HS-27A (cell line): ENCODE data around the gene SPACA6.
A peak's percentile ranks its signal among the peaks of the same experiment; 100 is the strongest.
"Not testable (repeated sequence)": the region's sequence is repeated elsewhere in the genome, so short reads cannot be mapped to it uniquely, and the experiment has no call there.

Experiments used
- DNase-seq: peaks from one replicate; pipeline ENCODE4 v3.0.0-alpha.2; 2012; ENCODE audit warnings: low read depth, missing footprints

The SPACA6 gene

GRCh38 chr19:51733742-51734522 lies 40.8 kb downstream of the SPACA6 start:
- DNase-seq: no peak

DNA sequence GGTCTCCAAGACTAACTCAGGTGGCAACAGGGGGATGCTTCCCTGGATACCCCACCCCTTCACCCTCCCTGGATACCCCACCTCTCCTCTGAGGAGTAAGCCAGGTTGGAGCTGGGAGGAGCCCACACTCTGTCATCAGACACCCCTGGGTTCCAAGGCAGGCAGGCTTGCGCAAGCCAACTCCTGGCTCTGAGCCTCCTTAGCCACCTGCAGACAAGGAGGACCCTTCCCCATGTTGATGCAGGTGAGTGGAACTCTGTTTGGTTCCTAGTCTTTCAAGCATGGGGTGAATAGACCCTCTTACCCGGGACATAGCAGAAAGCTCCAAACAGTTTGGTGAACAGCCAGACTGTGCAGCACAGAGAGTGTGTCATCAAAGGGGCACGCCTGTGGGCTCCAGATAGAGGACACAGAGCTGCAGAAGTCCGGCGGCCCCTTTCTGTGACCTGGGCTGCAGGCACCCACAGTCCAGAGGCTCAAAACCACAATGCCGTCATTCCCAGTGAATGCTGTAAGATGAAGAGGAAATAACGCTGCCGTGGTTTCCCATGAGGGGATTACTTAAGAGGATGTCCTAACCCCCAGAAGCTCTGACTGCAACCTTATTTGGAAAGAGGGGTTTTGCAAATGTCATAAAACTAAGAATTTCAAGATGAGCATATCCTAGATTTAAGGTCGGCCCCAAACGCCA lies 42.8 kb downstream of the SPACA6 start:
- peak; percentile 75 for DNase-seq

DNA sequence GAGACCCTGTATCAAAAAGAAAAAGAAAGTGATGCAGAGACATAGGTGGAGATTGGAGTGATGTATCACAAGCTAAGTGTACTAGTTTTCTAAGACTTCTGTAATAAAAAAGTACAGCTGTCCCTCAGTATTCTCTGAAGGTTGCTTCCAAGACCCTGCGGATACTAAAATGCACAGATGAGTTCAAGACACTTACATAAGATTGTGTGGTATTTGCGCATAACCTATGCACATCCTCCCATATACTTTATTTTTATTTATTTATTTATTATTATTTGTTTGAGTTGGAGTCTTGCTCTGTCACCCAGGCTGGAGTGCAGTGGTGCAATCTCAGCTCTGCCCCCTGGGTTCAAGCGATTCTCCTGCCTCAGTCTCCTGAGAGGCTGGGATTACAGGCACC lies 44.3 kb downstream of the SPACA6 start:
- no peak for DNase-seq

- DNase-seq: no peak
Measured at GRCh38 chr19:51737924-51738323, 44.8 kb downstream of the SPACA6 start.

GRCh38 chr19:51738523-51738922 lies 45.4 kb downstream of the SPACA6 start:
- DNase-seq: not testable (repeated sequence)

GRCh38 chr19:51739466-51740213 lies 46.5 kb downstream of the SPACA6 start:
- DNase-seq: no peak

GRCh38 chr19:51740356-51740755 lies 47.2 kb downstream of the SPACA6 start:
- DNase-seq: no peak

DNA sequence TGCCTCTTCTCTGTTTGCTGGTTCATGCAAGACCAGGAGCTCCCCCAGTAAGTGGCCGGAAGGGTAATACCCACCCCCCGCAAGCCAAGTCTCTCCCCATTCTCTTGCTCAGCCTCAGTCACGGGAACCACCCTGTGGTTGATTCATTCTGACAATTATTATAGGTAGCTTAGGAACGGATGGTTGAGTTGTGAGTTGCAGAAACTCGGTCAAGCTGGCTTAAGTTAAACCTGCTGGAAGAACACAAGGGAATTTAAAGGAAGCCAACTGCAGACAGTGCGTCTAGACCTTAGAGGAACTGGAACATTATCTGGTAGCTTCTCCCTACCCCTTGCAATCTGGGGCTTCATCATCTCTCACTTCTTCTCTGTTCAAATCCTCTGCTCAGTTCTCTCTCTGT lies 49.7 kb downstream of the SPACA6 start:
- no peak for DNase-seq

DNA sequence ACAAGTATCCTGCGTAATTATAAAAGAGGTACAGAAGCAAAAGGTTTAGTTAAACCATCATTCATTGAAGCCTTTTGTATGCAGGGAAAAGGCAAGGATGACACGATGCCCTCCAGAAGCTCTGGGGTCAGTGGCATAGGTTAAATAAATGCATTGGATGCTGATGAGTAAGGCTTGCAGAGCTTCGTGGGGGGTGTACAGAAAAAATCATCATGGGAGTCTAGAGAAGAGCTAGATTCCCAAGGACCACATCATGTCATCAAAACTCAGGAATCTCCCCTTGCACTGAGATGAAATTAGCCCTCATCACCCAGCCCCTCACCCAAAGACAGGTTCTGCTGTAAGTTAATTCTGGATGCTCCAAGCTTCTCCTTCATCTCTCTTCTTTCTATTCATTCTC lies 50.3 kb downstream of the SPACA6 start:
- no peak for DNase-seq

GRCh38 chr19:51746731-51747130 lies 53.6 kb downstream of the SPACA6 start:
- DNase-seq: no peak

DNA sequence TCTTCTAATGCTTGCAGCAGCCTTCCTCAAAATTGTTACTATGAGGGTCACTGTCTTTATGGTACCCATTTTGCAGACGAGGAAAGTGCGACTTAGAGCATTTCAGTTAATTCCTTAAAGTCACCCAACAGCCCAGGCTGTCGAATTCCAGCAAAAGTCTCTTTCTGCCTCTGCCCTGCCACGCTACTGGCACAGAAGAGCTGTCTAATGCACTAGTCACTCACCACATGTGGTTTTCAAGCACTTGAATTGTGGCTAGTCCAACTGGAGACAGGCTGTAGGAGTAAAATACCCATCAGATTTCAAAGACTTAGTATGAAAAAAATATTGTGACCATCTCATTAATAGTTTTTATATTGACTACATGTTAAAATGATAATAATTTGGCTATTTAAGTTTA lies 56.8 kb downstream of the SPACA6 start:
- DNase-seq: no peak

GRCh38 chr19:51750400-51751094 lies 57.4 kb downstream of the SPACA6 start:
- DNase-seq: no peak

DNA sequence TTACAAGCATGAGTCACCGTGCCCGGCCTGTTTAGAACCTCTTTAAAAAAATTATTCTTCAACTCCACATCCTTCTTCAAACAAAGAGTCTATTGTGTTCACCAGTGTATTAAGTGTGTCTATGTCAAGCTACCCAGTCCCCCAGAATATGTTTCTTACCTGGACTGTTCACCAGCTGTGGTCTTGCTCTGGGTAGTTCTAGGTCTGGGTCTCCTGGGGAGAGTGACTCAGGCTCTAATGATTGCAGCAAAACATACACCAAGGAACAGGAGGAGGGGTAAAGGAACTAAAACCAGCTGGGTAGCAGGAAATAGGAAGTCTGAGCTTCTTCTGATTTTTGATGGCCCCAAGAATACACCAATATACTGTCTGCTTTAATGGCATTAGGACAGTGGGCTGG lies 58.5 kb downstream of the SPACA6 start, which contains the start of gene FPR1:
Gene FPR1 (minus strand): TSS at position 224 of the 400 bp plus-strand sequence. CDS start 4,884 bp downstream, outside the sequence.
- no peak for DNase-seq

DNA sequence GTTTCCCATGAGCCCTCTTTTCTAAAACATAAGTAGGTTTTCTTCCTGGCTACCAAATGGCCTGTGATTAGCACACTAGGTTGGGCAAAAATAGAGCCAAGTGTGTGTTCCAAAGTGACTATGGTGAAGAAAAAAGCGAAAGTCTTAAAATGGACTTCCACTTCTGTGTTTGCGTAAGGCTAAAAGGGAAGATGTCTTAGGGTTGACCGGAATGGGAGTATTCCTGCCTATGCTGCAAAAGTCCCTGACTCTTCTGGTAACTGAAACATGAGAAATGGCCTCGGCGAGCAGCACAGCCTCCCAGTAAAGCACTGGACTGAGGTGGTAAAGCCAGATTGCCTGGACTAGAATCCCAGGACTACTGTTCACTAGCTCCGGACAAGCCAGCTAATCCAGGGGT lies 61.0 kb downstream of the SPACA6 start:
- no peak for DNase-seq

- no peak for DNase-seq
Measured at GRCh38 chr19:51754770-51755169, 61.6 kb downstream of the SPACA6 start.
